ENCODE results near the gene TIAM2. TPM values are rescaled to one million over a fixed set of nuclear protein-coding genes. Genes with fewer than 3 reads are reported as not detected.

TIAM2 gene
- total and polyA plus RNA-seq, 7 donors, result 1.2 to 15.8 (median 11.0) TPM

DNA sequence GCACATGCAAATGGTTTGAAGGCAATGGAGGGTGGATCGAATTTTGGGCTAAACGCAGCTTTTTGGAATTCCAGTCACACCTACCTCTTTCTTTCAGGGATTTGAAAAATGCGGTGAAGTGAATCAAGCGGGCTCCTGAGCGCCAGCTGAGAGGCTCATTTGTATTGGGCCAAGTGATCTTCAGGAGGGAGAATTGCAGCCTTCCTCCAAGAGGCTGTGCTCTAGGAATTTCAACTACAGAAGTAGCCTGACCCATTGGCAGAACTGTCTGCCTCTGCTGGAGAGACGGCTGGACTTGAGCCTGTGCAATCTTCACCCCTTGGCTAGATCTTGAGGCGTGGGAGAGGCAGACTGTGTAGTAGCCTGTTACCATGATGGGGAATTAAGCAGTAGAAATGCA, 5.7 kb upstream of the TIAM2 start:
- 94 to 96% methylated on average over 7 of the region's 7 CpGs for WGBS, 2 donors

DNA sequence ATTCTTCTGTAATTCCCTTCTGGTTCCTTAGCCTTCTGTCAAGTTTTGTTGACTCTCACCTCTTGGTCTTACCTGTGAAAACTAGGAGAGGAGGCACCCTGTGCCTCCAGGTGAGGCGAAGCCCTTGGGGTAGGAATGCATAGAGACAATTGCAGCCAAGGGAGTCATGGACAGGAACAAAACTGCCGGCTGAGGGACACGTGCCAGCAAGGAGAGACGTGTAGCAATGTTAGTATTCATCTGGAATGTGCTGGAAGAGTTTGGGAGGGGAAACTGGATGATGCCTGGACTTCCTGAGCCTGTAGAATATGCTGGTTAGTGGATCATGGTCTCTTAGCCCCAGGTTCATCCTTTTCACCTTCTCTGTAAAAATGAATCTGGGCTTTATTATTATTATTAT, 3.9 kb upstream of the TIAM2 start:
- no peak overlapping the region for H3K27ac ChIP-seq
- no peaks in the 10 kb centered on the region for H3K9me3 ChIP-seq
- peaks cover 0 to 9% (median 6%) of the 10 kb centered on the region in 4 donors for H3K4me1 ChIP-seq
- no peak for TF ChIP-seq POLR2A (IDR thresholded peaks at IDR 0.05)
- no peak for TF ChIP-seq POLR2AphosphoS5 (IDR thresholded peaks at IDR 0.05)
- TF ChIP-seq, protein P1, sequence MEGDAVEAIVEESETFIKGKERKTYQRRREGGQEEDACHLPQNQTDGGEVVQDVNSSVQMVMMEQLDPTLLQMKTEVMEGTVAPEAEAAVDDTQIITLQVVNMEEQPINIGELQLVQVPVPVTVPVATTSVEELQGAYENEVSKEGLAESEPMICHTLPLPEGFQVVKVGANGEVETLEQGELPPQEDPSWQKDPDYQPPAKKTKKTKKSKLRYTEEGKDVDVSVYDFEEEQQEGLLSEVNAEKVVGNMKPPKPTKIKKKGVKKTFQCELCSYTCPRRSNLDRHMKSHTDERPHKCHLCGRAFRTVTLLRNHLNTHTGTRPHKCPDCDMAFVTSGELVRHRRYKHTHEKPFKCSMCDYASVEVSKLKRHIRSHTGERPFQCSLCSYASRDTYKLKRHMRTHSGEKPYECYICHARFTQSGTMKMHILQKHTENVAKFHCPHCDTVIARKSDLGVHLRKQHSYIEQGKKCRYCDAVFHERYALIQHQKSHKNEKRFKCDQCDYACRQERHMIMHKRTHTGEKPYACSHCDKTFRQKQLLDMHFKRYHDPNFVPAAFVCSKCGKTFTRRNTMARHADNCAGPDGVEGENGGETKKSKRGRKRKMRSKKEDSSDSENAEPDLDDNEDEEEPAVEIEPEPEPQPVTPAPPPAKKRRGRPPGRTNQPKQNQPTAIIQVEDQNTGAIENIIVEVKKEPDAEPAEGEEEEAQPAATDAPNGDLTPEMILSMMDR (IDR thresholded peaks at IDR 0.05), result no peak
- TF ChIP-seq EP300 (IDR thresholded peaks at IDR 0.05), result no peak
- peaks cover 0 to 9% (median 0%) of the 10 kb centered on the region in 3 donors for H3K27me3 ChIP-seq
- intact Hi-C loops (cut with DNase I), result no loop called here
- WGBS, 2 donors, result 45 to 70% methylated on average over 4 of the region's 4 CpGs
- no peak for DNase-seq
- H3K36me3 ChIP-seq, result peaks cover 0 to 4% (median 2%) of the 10 kb centered on the region in 4 donors
- H3K4me3 ChIP-seq, result no peak overlapping the region

More for the DNA sequence above, 5.7 kb upstream of the TIAM2 start:
- no peak overlapping the region for H3K4me3 ChIP-seq
- DNase-seq, result no peak
- no peaks in the 10 kb centered on the region for H3K27me3 ChIP-seq
- H3K36me3 ChIP-seq, result peaks cover 0 to 4% (median 2%) of the 10 kb centered on the region in 4 donors
- H3K4me1 ChIP-seq, result no peaks in the 10 kb centered on the region
- no peak overlapping the region for H3K27ac ChIP-seq
- H3K9me3 ChIP-seq, result no peaks in the 10 kb centered on the region
- TF ChIP-seq, protein P1 (IDR thresholded peaks at IDR 0.05), result no peak
- TF ChIP-seq EP300 (IDR thresholded peaks at IDR 0.05) (no peak), POLR2A (IDR thresholded peaks at IDR 0.05) (no peak), POLR2AphosphoS5 (IDR thresholded peaks at IDR 0.05) (no peak)
- intact Hi-C loops (cut with DNase I), result no loop called here

DNA sequence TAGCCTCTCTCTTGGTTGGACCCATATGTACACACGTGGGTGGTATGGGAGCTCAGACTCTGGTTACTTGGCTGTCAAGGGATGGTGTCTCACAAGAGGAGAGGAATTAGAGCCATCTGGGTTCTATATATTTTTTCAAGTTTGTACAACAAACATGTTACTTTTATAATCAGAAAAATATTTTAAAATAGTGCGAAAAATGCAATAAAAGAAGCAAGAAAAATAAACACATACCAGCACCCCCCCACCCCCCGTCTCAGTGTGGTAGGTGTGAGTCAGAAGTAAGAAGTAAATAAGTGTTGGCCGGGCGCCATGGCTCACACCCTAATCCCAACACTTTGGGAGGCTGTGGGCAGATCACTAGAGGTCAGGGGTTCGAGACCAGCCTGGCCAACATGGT, 2.1 kb upstream of the TIAM2 start:
- intact Hi-C loops (cut with DNase I), result no loop called here
- peaks cover 0 to 4% (median under 1%) of the 10 kb centered on the region in 4 donors for H3K36me3 ChIP-seq
- peaks cover 0 to 9% (median 8%) of the 10 kb centered on the region in 4 donors for H3K4me1 ChIP-seq
- TF ChIP-seq POLR2A (IDR thresholded peaks at IDR 0.05), result no peak
- TF ChIP-seq EP300 (IDR thresholded peaks at IDR 0.05), result no peak
- TF ChIP-seq, protein P1 (IDR thresholded peaks at IDR 0.05), result no peak
- TF ChIP-seq POLR2AphosphoS5 (IDR thresholded peaks at IDR 0.05), result no peak
- WGBS, 2 donors, result 46 to 78% methylated on average over 6 of the region's 6 CpGs
- no peaks in the 10 kb centered on the region for H3K9me3 ChIP-seq
- DNase-seq, result no peak
- H3K27ac ChIP-seq, result no peak overlapping the region
- H3K27me3 ChIP-seq, result peaks cover 0 to 20% (median 0%) of the 10 kb centered on the region in 3 donors
- no peak overlapping the region for H3K4me3 ChIP-seq

DNA sequence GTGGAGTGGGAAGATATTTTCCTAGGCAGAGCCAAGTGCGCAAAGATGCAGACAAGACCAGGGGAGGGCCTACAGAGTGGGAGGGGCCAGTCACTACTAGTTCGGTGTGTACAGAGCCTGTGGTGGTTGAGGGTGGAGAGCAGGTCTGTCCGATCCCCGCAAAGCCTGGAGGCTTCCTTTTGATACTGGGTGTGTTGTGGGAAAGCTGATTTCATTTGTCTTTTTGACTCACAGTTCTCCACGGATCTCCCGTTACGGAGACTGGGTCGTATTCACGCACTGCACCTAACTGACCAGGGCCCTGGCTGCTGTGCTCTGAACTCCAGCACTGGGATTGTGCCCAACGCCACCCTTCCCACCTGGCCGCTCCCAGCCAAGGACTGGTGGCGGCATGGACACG, 1.4 kb upstream of the TIAM2 start:
- no peaks in the 10 kb centered on the region for H3K9me3 ChIP-seq
- peaks cover 0 to 20% (median 0%) of the 10 kb centered on the region in 3 donors for H3K27me3 ChIP-seq
- H3K27ac ChIP-seq, result no peak overlapping the region
- no peak for TF ChIP-seq EP300 (IDR thresholded peaks at IDR 0.05)
- no peak for TF ChIP-seq POLR2A (IDR thresholded peaks at IDR 0.05)
- no peak for TF ChIP-seq POLR2AphosphoS5 (IDR thresholded peaks at IDR 0.05)
- TF ChIP-seq, protein P1 (IDR thresholded peaks at IDR 0.05), result no peak
- DNase-seq, result no peak
- 91 to 95% methylated on average over 13 of the region's 13 CpGs for WGBS, 2 donors
- H3K4me3 ChIP-seq, result no peak overlapping the region
- H3K4me1 ChIP-seq, result peaks cover 0 to 9% (median 8%) of the 10 kb centered on the region in 4 donors
- intact Hi-C loops (cut with DNase I), result no loop called here
- peaks cover 0 to 2% (median 0%) of the 10 kb centered on the region in 4 donors for H3K36me3 ChIP-seq

DNA sequence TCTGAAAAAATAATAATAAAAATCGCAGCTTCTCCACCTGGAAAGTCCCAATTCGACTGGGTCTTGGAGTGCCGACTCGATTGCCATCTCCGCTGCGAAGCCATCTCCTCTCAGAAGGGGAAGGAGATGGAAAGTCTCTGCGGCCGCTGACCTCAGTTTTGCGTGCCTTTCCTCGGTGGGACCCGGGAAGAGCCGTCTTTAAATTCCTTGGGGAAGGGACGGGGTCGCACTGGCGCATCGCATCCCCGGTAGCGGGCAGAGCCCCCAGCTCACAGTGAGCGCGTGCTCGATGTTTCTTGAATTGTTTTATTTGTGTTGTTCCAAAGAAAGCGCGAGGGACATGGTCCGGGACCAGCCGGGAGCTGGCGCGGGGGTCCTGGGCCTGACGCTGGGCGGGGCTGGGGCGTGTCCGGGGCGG, 270 bp upstream of the TIAM2 start:
- WGBS, 2 donors, result 17 to 25% methylated on average over 32 of the region's 32 CpGs
- intact Hi-C loops (cut with DNase I), result no loop called here

More for the DNA sequence above, 270 bp upstream of the TIAM2 start:
- Histone ChIP-seq H3K4me3 (peak overlapping the region in 3 of 4 donors; percentile 56 to 65 (median 64)), H3K36me3 (no peaks in the 10 kb centered on the region), H3K27me3 (peaks cover 0 to 20% (median 0%) of the 10 kb centered on the region in 3 donors), H3K4me1 (peaks cover 0 to 9% (median 8%) of the 10 kb centered on the region in 4 donors), H3K27ac (no peak overlapping the region), H3K9me3 (no peaks in the 10 kb centered on the region)
- DNase-seq, result no peak
- TF ChIP-seq, protein P1 (IDR thresholded peaks at IDR 0.05), result no peak

Data from sigmoid colon (tissue), 7 donors.